D721Med (cell line): ENCODE results near the gene IRX1.

Experiments used
- DNase-seq: peaks from one replicate; pipeline ENCODE4 v3.0.0; 2011; ENCODE audit warnings: low spot score; ENCODE audit not compliant: insufficient read length
- FAIRE-seq: peaks from 2 replicates; lab custom pipeline; 2011; peaks lifted over from hg19 to GRCh38; lab: Jason Lieb, UNC
- TF ChIP-seq, protein P1 (sequence below): IDR thresholded peaks from 2 replicates; pipeline ENCODE4 v1.5.1; 2012; ENCODE audit warnings: mild to moderate bottlenecking, control low read depth; ENCODE audit not compliant: insufficient read depth; ENCODE audit errors: missing control alignments

IRX1 gene

DNA sequence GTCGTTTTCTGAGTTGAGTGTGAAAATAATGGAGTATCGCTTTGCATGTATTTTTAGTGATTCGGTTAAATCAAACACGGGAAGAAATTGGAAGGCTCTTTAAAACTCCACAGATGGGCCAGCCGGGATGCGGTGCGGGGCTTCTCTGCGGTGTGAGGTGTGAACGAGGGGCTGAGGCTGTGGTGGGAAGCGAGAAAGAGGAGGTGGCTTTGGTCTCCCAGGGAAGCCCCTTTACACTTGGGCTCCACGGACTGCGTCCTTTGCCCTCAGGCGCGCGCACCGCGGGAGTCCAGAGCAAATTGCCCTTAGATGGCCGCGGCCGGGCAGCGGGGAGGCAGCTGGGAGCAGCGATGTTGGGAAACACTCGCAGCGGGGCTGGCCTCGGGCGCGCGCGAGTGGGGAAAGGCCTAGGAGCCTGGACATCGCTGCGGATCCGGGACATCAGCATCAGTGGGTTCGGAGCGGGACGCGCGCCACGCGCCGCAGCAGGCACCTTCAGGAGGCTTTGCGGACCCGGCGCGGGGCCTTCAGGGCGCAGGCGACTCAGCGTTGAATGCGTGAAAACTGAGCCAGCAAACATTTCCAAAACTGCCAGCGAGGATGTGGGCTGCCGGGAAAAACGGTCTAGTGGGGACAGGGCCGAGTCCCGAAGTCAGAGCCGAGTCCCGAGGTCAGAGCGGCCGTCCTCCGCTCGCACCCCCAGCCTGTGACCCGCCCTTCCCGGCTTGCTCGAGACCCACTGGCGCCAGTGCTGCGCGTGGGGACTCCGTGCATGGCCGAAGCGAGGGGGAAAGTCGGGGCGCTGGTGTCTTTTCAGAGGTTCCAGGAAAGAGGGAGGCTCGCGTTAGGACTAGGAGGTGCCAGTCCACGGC lies 6.5 kb downstream of the IRX1 start:
- TF ChIP-seq, protein P1, sequence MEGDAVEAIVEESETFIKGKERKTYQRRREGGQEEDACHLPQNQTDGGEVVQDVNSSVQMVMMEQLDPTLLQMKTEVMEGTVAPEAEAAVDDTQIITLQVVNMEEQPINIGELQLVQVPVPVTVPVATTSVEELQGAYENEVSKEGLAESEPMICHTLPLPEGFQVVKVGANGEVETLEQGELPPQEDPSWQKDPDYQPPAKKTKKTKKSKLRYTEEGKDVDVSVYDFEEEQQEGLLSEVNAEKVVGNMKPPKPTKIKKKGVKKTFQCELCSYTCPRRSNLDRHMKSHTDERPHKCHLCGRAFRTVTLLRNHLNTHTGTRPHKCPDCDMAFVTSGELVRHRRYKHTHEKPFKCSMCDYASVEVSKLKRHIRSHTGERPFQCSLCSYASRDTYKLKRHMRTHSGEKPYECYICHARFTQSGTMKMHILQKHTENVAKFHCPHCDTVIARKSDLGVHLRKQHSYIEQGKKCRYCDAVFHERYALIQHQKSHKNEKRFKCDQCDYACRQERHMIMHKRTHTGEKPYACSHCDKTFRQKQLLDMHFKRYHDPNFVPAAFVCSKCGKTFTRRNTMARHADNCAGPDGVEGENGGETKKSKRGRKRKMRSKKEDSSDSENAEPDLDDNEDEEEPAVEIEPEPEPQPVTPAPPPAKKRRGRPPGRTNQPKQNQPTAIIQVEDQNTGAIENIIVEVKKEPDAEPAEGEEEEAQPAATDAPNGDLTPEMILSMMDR = no peak
- FAIRE-seq = no peak
- DNase-seq = no peak

DNA sequence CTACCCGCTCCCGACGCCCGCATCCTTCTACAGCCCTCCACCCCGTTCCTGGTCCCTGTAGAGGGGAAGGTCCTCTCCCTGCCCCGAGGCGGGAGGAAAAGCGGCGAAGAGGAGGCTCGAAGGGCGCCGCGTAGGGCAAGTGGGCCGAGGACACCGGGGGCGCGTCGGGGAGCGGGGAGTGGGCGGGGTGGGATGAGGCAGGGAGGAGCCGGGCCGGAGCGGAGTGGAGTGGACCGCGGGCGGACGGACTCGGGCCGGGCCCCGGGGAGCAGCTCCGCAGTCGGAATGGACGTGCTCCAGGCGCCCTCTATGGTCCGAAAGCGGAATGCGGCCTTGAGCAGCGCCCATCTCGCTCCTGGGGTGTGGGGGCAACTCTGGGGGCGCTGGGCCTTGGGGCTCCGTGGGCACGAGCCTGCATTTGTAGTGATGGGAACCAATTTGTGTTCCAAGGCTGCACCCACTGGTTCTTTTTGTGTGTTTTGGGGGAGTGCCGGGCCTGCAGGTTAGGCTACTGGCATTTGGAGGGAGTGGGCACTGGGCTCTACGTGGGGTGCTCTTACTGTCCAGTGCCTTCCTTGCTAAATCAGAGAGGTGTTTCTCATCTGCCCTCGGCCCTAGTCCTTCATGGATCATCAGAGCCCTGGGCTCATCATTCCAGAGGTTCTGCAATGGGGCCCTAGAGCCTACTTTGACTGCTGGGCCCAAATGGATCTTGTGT lies 7.3 kb downstream of the IRX1 start:
- FAIRE-seq = no peak
- no peak for DNase-seq
- TF ChIP-seq, protein P1 = peak; percentile 40

DNA sequence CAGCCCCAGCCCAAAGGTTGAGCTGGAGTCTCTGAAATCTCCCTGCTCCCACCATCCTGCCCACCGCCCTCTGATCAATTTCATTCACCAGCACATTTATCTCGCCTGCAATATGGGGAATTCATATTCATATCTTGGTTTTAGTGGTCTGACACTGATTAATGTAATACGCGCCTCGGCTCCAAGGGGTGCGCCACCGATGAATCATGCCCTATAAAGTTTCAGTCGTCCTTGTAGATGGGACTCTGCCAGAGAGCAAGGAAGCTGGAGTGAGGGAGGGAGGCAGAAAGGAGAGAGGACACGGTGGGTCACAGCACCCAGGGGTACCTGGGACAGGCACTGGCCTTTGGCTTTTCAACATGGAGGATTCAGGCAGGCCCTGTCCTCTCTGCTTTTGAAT lies 8.9 kb downstream of the IRX1 start:
- TF ChIP-seq, protein P1 = no peak
- DNase-seq (no peak), FAIRE-seq (no peak)

DNA sequence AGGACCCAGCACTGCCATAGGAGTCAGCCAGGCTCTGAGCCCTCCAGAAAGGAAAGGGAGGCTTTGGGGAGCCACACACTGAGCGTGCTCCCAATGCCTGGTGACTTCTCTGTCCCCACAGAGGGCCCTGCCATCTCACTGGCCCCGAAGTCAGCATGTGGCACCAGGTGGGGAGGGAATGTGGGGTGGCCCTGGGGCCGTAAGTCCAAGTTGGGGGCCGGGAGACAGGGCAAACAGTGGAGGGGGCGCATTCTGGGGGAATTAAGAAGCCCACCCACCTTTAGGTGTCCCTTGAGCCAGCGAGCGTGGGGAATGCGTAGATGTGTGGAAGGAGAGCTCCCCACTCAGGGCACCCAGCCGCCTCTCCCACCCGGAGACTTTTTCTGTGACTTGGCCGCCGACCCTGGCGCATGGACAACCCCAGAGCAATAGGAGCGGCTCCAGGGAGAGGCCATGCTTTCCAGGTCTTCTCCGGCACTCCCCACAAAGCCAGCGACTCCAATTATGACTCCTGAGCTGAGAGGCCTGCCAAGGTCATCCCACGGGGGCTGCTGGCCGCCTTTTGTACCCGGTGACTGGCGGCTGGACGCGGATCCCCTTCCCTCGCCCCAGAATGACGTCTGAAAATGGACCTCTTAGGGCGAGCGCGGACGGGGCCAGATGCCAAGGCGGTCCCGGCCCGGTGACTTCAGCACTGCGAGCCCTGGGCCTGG lies 9.8 kb downstream of the IRX1 start:
- no peak for FAIRE-seq
- no peak for DNase-seq
- TF ChIP-seq, protein P1 = no peak

DNA sequence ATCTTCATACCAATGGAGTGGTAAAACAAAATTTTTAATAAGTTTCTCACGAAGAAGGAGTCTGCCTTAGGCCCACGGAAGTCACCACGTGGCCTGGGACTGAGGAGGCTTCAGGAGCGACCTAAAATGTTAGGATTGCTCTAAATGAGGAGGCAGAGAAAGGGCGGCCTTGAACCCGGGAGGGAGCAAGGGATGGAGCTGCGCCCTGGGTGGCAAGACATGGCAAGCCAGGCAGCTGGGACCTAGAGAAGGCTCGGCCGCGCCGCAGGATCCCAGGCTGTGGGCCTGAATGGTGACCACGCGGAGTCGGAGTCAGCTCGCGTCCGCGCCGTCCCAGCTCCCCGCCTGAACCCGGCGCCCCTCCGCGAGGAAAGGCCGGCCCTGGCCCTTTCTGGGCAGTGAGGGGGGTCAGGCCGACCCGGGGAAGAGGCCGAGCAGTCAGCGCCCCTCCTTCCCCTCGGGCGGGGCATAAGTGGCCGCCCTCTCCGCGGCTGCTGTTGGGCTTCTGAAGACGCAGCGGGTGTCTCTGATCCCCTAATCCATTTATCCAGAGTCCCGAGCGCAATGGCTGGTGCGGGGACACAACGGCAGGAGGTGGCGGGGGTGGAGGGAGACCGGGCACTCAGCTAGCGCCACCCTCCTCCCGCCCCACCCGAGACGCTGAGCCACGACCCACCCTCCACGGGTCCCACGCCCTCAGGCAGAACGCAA lies 10.6 kb downstream of the IRX1 start:
- FAIRE-seq = no peak
- DNase-seq = no peak
- TF ChIP-seq, protein P1 = no peak

DNA sequence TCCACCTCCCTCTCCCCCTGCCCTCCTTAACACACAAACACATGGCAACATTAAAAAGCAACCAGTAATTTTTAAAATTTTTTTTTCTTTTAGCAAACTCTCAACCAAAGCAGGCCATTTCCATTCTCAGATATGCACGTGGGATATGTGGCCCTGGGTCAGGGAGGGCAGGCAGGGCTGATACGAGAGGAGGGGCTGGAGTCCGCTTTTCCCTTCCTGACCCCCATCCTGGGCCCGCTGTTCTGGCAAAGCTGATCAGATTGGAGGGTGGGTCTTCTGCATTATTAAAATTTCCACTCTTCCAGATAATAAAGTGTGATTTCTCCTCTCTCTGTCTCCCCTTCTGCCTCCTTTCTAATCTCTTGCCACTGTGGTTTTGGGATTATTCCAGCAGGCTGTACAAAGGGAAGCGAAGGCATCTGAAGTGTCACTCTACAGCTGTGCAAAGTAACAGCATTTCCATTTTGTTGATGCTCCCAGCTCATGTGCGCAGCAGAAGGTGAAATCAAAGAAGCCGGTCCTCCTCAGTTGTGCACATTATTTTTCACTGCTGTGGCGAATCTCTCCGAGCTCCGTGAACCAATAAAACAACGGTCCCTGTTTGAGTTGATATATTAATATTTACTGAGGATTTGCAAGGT lies 12.0 kb downstream of the IRX1 start:
- TF ChIP-seq, protein P1 = no peak
- DNase-seq = no peak
- no peak for FAIRE-seq
